Panc1 (cell line): ENCODE results near the gene INPP4B.

Experiments
- CTCF ChIP-seq: fragments of 450-650 bp; IDR thresholded peaks from 2 replicates; pipeline ENCODE4 v1.5.1; 2017; ENCODE audit warnings: mild to moderate bottlenecking
- POLR2AphosphoS5 ChIP-seq: IDR thresholded peaks from 2 replicates; pipeline ENCODE4 v1.6.1; 2012; ENCODE audit warnings: mild to moderate bottlenecking, low read depth, low read length, moderate library complexity
- REST ChIP-seq, 2 experiments: IDR thresholded peaks; 2 replicates each; pipeline ENCODE4 v1.6.1; 2011 to 2012; ENCODE audit warnings: low read depth in 2 of 2, control low read depth in 1 of 2, low read length in 1 of 2, mild to moderate bottlenecking in 1 of 2, moderate library complexity in 1 of 2; ENCODE audit not compliant: insufficient read depth in 1 of 2
- SIN3A ChIP-seq: IDR thresholded peaks from 2 replicates; pipeline ENCODE4 v1.6.1; 2012; ENCODE audit warnings: low read depth, mild to moderate bottlenecking, low read length, moderate library complexity, borderline replicate concordance; ENCODE audit not compliant: insufficient read depth

GRCh38 chr4:142144813-142145212, 701.3 kb downstream of the INPP4B start:
- no peak for TF ChIP-seq CTCF
- no peak for TF ChIP-seq POLR2AphosphoS5
- no peak for TF ChIP-seq REST (IDR thresholded peaks at IDR 0.05; ENCODE audit: insufficient read depth in 1 of 2, low read depth in 2 of 2, low read length in 1 of 2)
- no peak for TF ChIP-seq SIN3A
